ENCODE data around the gene GIMAP8. TPM values are rescaled to one million over a fixed set of nuclear protein-coding genes. Genes with fewer than 3 reads are reported as not detected.

The GIMAP8 gene
- total and polyA plus RNA-seq, 2 of the 8 experiments (the other 6 are each of a cell fraction or from before 2014, with no cell fraction given), result not detected

DNA sequence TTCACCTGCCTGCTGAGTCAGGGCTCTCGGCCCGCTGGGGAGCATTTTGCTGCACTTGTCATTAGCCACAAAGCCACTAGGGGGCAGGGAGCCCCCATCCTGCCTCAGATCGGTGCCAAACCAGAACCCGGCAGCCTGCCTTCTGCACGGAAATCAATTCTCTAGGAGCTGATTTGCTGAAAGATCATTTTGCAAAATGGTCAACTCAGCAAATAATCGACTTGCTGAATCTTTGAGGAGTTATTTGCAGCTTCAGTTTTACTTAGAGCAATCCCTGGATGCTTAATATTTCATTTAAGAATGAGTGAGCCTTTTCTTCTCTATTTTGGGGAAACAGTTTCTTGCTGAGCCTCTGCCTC, 1.7 kb upstream of the GIMAP8 start (continued):
- no peak for TF ChIP-seq POLR2AphosphoS5 (IDR thresholded peaks at IDR 0.05; ENCODE audit: low read depth, low read length)
- TF ChIP-seq RFX5 (IDR thresholded peaks at IDR 0.05; ENCODE audit: borderline replicate concordance, low read depth, low read length), result peak; percentile 21; the same call in 1 of the 2 replicates
- TF ChIP-seq BACH1 (IDR thresholded peaks at IDR 0.05; ENCODE audit: low read length), result peak; percentile 83

Data from H1 (cell line).